LHCN-M2 (cell line): ENCODE measurements around the gene TGM1. TPM values are rescaled to one million over a fixed set of nuclear protein-coding genes. Genes with fewer than 3 reads are reported as not detected.
"Not testable (repeated sequence)": the region's sequence is repeated elsewhere in the genome, so short reads cannot be mapped to it uniquely, and the experiment has no call there.

Source experiments
- DNase-seq: peaks from one replicate; pipeline ENCODE4 v3.0.0-alpha.2; 2012; ENCODE audit warnings: low read depth
- total RNA-seq: library from RNA; depleted of rRNA; stranded (reverse); fragments of >200 nt; gene quantifications from 2 replicates; pipeline ENCODE4 v1.2.3, GENCODE V29; 2014; rRNA removed

TGM1 gene
- total RNA-seq, 1 experiment from 2014 or later = 2.5 TPM

- DNase-seq = no peak
These were observed 55.8 kb downstream of the TGM1 start for GRCh38 chr14:24207104-24207551.

GRCh38 chr14:24206260-24207103 is 56.5 kb downstream of the TGM1 start:
- DNase-seq = no peak

- DNase-seq = no peak
These were observed 58.5 kb downstream of the TGM1 start for GRCh38 chr14:24204163-24205146.

- DNase-seq = not testable (repeated sequence)
These were observed 59.6 kb downstream of the TGM1 start for GRCh38 chr14:24203249-24203886.

GRCh38 chr14:24202538-24202937 is 60.4 kb downstream of the TGM1 start:
- DNase-seq = not testable (repeated sequence)

Other genes starting within 250 kb of the TGM1 start
- under 0.01 TPM in 1 of 2 replicates, not detected in the other for gene CARMIL3, start 211.2 kb downstream of the TGM1 start, total RNA-seq
- gene CPNE6, start 191.6 kb downstream of the TGM1 start, total RNA-seq = not detected in 2 replicates
- gene PCK2, start 168.9 kb downstream of the TGM1 start, total RNA-seq = 5.1 and 9.4 TPM in 2 replicates
- 52.8 and 64.6 TPM in 2 replicates for gene DCAF11, start 148.4 kb downstream of the TGM1 start, total RNA-seq
- 1.6 and 3.0 TPM in 2 replicates for gene NRL, start 148.2 kb downstream of the TGM1 start, total RNA-seq
- gene FITM1, start 132.5 kb downstream of the TGM1 start, total RNA-seq = 8.0 and 12.9 TPM in 2 replicates
- 90.0 and 143 TPM in 2 replicates for gene PSME1, start 127.0 kb downstream of the TGM1 start, total RNA-seq
- 25.2 and 25.6 TPM in 2 replicates for gene EMC9, start 121.6 kb downstream of the TGM1 start, total RNA-seq
- 48.4 and 81.9 TPM in 2 replicates for gene PSME2, start 116.6 kb downstream of the TGM1 start, total RNA-seq
- gene RNF31, start 115.7 kb downstream of the TGM1 start, total RNA-seq = 44.2 and 82.1 TPM in 2 replicates
- 43.3 and 70.1 TPM in 2 replicates for gene IRF9, start 101.9 kb downstream of the TGM1 start, total RNA-seq
- gene REC8, start 91.1 kb downstream of the TGM1 start, total RNA-seq = 1.6 and 5.5 TPM in 2 replicates
- 75.0 and 87.9 TPM in 2 replicates for gene IPO4, start 74.4 kb downstream of the TGM1 start, total RNA-seq
- 84.2 and 85.8 TPM in 2 replicates for gene TM9SF1, start 67.7 kb downstream of the TGM1 start, total RNA-seq
- gene TSSK4, start 57.5 kb downstream of the TGM1 start, total RNA-seq = not detected in 2 replicates
- 48.6 and 54.1 TPM in 2 replicates for gene CHMP4A, start 49.7 kb downstream of the TGM1 start, total RNA-seq
- gene MDP1, start 47.1 kb downstream of the TGM1 start, total RNA-seq = 16.6 and 18.5 TPM in 2 replicates
- gene NEDD8, start 30.8 kb downstream of the TGM1 start, total RNA-seq = 260 and 318 TPM in 2 replicates
- 83.1 and 87.8 TPM in 2 replicates for gene GMPR2, start 30.2 kb downstream of the TGM1 start, total RNA-seq
- gene TINF2, start 20.6 kb downstream of the TGM1 start, total RNA-seq = 55.9 and 56.6 TPM in 2 replicates
- 29.0 and 29.4 TPM in 2 replicates for gene RABGGTA, start 8.4 kb upstream of the TGM1 start, total RNA-seq
- 14.4 and 16.1 TPM in 2 replicates for gene DHRS1, start 36.6 kb upstream of the TGM1 start, total RNA-seq
- 23.0 and 23.7 TPM in 2 replicates for gene NOP9, start 36.7 kb upstream of the TGM1 start, total RNA-seq
- gene CIDEB, start 44.8 kb upstream of the TGM1 start, total RNA-seq = 0.34 TPM in 1 of 2 replicates, not detected in the other
- 2.4 and 2.5 TPM in 2 replicates for gene LTB4R2, start 47.0 kb upstream of the TGM1 start, total RNA-seq
- gene LTB4R, start 48.3 kb upstream of the TGM1 start, total RNA-seq = 0.90 and 1.7 TPM in 2 replicates
- under 0.01 TPM in 1 of 2 replicates, not detected in the other for gene ADCY4, start 71.9 kb upstream of the TGM1 start, total RNA-seq
- gene RIPK3, start 76.8 kb upstream of the TGM1 start, total RNA-seq = not detected in 2 replicates
- gene NFATC4, start 105.0 kb upstream of the TGM1 start, total RNA-seq = 17.1 and 21.6 TPM in 2 replicates
- gene NYNRIN, start 135.8 kb upstream of the TGM1 start, total RNA-seq = 0.06 TPM in 2 replicates
- gene CBLN3, start 166.5 kb upstream of the TGM1 start, total RNA-seq = 1.3 and 1.9 TPM in 2 replicates
- 27.0 and 29.7 TPM in 2 replicates for gene KHNYN, start 166.8 kb upstream of the TGM1 start, total RNA-seq
- 22.3 and 26.6 TPM in 2 replicates for gene SDR39U1, start 179.6 kb upstream of the TGM1 start, total RNA-seq
- not detected in 2 replicates for gene CMA1, start 245.1 kb upstream of the TGM1 start, total RNA-seq